T-helper 2 cell treated with Interferon-gamma antibody and Interleukin-4, amounts not matched to agents 100 ng/mL and 5 ng/mL, for 36 hours (primary cell): ENCODE results near the gene MFSD12. TPM values are rescaled to one million over a fixed set of nuclear protein-coding genes. Genes with fewer than 3 reads are reported as not detected.

ENCODE experiments used
- total RNA-seq: library from RNA; stranded (reverse); gene quantifications from 2 replicates; pipeline ENCODE4 v1.2.3, GENCODE V29; 2022

MFSD12 gene
- total RNA-seq, 1 donor from 2014 or later: 71.2 TPM

Other genes starting within 250 kb of the MFSD12 start
- gene NFIC, start 191.0 kb downstream of the MFSD12 start, total RNA-seq: 11.5 and 11.9 TPM in 2 replicates
- gene SMIM24, start 77.1 kb downstream of the MFSD12 start, total RNA-seq: 1.3 and 1.5 TPM in 2 replicates
- not detected in 2 replicates for gene SMIM44, start 74.1 kb downstream of the MFSD12 start, total RNA-seq
- gene DOHH, start 56.9 kb downstream of the MFSD12 start, total RNA-seq: 15.7 and 16.2 TPM in 2 replicates
- gene FZR1, start 51.3 kb downstream of the MFSD12 start, total RNA-seq: 62.8 and 65.2 TPM in 2 replicates
- 4.5 TPM in 2 replicates for gene TEKTIP1, start 18.4 kb downstream of the MFSD12 start, total RNA-seq
- gene HMG20B, start 15.4 kb upstream of the MFSD12 start, total RNA-seq: 38.7 and 41.0 TPM in 2 replicates
- 0.41 and 0.48 TPM in 2 replicates for gene GIPC3, start 27.9 kb upstream of the MFSD12 start, total RNA-seq
- 0.52 and 0.93 TPM in 2 replicates for gene TBXA2R, start 49.3 kb upstream of the MFSD12 start, total RNA-seq
- gene CACTIN, start 69.2 kb upstream of the MFSD12 start, total RNA-seq: 32.6 and 34.8 TPM in 2 replicates
- gene PIP5K1C, start 142.9 kb upstream of the MFSD12 start, total RNA-seq: 15.6 TPM in 2 replicates
- 1.0 and 1.2 TPM in 2 replicates for gene TJP3, start 150.8 kb upstream of the MFSD12 start, total RNA-seq
- 40.5 and 42.3 TPM in 2 replicates for gene APBA3, start 204.1 kb upstream of the MFSD12 start, total RNA-seq
- gene MRPL54, start 205.1 kb upstream of the MFSD12 start, total RNA-seq: 100 and 105 TPM in 2 replicates
- not detected in 2 replicates for gene RAX2, start 214.6 kb upstream of the MFSD12 start, total RNA-seq
- 16.4 and 18.8 TPM in 2 replicates for gene MATK, start 228.8 kb upstream of the MFSD12 start, total RNA-seq